Testis (tissue), 2 donors: ENCODE results near the gene MYO1A.

ENCODE experiments used
- POLR2A ChIP-seq: fragments of 450-650 bp; IDR thresholded peaks from one replicate; pipeline ENCODE4 v1.6.1; 2017; ENCODE audit warnings: antibody characterized with exemption, mild to moderate bottlenecking, moderate library complexity
- TF ChIP-seq, protein P1 (sequence below), 3 experiments: fragments of 450-650 bp in 2 of 3; fragments of 200-600 bp in 1 of 3; sonication (generic) in 1 of 3; IDR thresholded peaks; one replicate each; pipeline ENCODE4 v1.5.1; 2016 to 2019; ENCODE audit warnings: antibody characterized with exemption in 3 of 3, mild to moderate bottlenecking in 2 of 3, moderate library complexity in 1 of 3

DNA sequence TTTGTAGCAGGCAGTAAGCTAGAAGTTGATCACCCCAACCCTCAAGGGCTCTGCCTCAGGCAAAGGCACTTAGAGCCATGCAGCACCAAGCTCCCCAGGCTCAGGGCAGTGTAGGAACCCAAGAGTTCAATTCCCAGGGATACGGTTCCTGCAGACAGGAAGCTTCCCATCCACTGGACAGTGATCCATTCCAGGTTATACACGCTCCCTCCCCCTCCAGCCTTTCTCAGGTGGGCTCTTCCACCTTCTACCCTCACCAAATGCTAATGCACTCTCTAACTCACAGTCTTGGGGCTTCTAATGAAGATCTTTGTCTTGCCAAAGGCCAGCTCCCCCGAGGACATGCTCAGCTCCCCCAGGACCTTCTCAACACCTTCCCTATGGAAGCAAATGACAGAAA lies 12.7 kb downstream of the MYO1A start:
- TF ChIP-seq, protein P1, sequence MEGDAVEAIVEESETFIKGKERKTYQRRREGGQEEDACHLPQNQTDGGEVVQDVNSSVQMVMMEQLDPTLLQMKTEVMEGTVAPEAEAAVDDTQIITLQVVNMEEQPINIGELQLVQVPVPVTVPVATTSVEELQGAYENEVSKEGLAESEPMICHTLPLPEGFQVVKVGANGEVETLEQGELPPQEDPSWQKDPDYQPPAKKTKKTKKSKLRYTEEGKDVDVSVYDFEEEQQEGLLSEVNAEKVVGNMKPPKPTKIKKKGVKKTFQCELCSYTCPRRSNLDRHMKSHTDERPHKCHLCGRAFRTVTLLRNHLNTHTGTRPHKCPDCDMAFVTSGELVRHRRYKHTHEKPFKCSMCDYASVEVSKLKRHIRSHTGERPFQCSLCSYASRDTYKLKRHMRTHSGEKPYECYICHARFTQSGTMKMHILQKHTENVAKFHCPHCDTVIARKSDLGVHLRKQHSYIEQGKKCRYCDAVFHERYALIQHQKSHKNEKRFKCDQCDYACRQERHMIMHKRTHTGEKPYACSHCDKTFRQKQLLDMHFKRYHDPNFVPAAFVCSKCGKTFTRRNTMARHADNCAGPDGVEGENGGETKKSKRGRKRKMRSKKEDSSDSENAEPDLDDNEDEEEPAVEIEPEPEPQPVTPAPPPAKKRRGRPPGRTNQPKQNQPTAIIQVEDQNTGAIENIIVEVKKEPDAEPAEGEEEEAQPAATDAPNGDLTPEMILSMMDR (IDR thresholded peaks at IDR 0.05), result no peak
- TF ChIP-seq POLR2A, result no peak
